ENCODE data around the gene CAB39.

Gene CAB39

GRCh38 chr2:230754200-230754599, 41.6 kb downstream of the CAB39 start:
- no peak for DNase-seq (ENCODE audit: low read depth in 2 of 2)

- no peak for DNase-seq (ENCODE audit: low read depth in 2 of 2)
Measured at GRCh38 chr2:230757476-230757875, 44.8 kb downstream of the CAB39 start.

GRCh38 chr2:230758566-230759480, 46.2 kb downstream of the CAB39 start:
- DNase-seq (ENCODE audit: low read depth in 2 of 2), result peak; percentile 69 to 78

GRCh38 chr2:230759481-230760167, 47.0 kb downstream of the CAB39 start:
- DNase-seq (ENCODE audit: low read depth in 2 of 2), result no peak

- no peak for DNase-seq (ENCODE audit: low read depth in 2 of 2)
Measured at GRCh38 chr2:230761704-230762103, 49.1 kb downstream of the CAB39 start.

- DNase-seq (ENCODE audit: low read depth in 2 of 2), result no peak
Measured at GRCh38 chr2:230762317-230762896, 49.8 kb downstream of the CAB39 start.

GRCh38 chr2:230764346-230764745, 51.7 kb downstream of the CAB39 start:
- no peak for DNase-seq (ENCODE audit: low read depth in 2 of 2)

GRCh38 chr2:230765611-230766300, 53.1 kb downstream of the CAB39 start:
- DNase-seq (ENCODE audit: low read depth in 2 of 2), result no peak

- no peak for DNase-seq (ENCODE audit: low read depth in 2 of 2)
Measured at GRCh38 chr2:230767862-230768388, 55.3 kb downstream of the CAB39 start.

GRCh38 chr2:230770804-230771203, 58.2 kb downstream of the CAB39 start:
- no peak for DNase-seq (ENCODE audit: low read depth in 2 of 2)

GRCh38 chr2:230772156-230772555, 59.5 kb downstream of the CAB39 start:
- DNase-seq (ENCODE audit: low read depth in 2 of 2), result no peak

- no peak for DNase-seq (ENCODE audit: low read depth in 2 of 2)
Measured at GRCh38 chr2:230773039-230773773, 60.6 kb downstream of the CAB39 start.

GRCh38 chr2:230774348-230774951, 61.8 kb downstream of the CAB39 start:
- DNase-seq (ENCODE audit: low read depth in 2 of 2), result peak in 1 of 2 experiments; percentile 52

- DNase-seq (ENCODE audit: low read depth in 2 of 2), result no peak
Measured at GRCh38 chr2:230775737-230776136, 63.1 kb downstream of the CAB39 start.

- DNase-seq (ENCODE audit: low read depth in 2 of 2), result no peak
Measured at GRCh38 chr2:230777721-230778120, 65.1 kb downstream of the CAB39 start.

GRCh38 chr2:230778350-230779063, 65.9 kb downstream of the CAB39 start:
- no peak for DNase-seq (ENCODE audit: low read depth in 2 of 2)

- no peak for DNase-seq (ENCODE audit: low read depth in 2 of 2)
Measured at GRCh38 chr2:230779126-230779525, 66.5 kb downstream of the CAB39 start.

GRCh38 chr2:230779607-230780006, 67.0 kb downstream of the CAB39 start:
- no peak for DNase-seq (ENCODE audit: low read depth in 2 of 2)

GRCh38 chr2:230781130-230781797, 68.6 kb downstream of the CAB39 start:
- DNase-seq (ENCODE audit: low read depth in 2 of 2), result no peak
